ENCODE measurements around the gene FAM210B.

- TF ChIP-seq GATA2 (IDR thresholded peaks at IDR 0.05; ENCODE audit: low read depth, low read length) (no peak), GATA3 (IDR thresholded peaks at IDR 0.05; ENCODE audit: low read depth, low read length) (no peak)
Observed at GRCh38 chr20:56385130-56385529, 26.4 kb downstream of the FAM210B start.

Measured in SH-SY5Y (cell line).